GM19455 (cell line): ENCODE measurements around the gene BTLA.
A peak's percentile ranks its signal among the peaks of the same experiment; 100 is the strongest.
"Not testable (repeated sequence)": the region's sequence is repeated elsewhere in the genome, so short reads cannot be mapped to it uniquely, and the experiment has no call there.

Source experiments
- ATAC-seq: cut with Tn5 transposase; IDR thresholded peaks from one replicate; pipeline ENCODE4 v1.9.1; 2021; ENCODE audit not compliant: unreplicated experiment

The BTLA gene

DNA sequence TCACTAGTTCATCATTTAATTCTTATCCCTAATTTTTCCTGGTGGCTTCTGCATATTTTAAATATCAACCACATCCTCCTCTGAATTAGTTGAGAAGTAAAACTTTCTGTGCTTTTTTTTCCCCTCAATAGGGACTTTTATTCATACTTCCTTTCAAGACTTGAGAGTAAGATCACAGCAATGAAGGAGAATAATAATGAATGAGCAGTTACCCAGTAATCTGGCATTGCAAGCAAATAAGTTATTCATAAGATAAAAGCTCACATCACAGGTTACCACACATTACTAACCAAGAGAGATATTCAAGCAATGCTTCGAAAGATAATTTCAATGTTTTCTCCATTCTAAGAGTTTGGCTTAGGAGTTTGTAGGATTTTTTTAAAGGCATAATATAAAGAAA is 50.3 kb downstream of the BTLA start:
- no peak for ATAC-seq

DNA sequence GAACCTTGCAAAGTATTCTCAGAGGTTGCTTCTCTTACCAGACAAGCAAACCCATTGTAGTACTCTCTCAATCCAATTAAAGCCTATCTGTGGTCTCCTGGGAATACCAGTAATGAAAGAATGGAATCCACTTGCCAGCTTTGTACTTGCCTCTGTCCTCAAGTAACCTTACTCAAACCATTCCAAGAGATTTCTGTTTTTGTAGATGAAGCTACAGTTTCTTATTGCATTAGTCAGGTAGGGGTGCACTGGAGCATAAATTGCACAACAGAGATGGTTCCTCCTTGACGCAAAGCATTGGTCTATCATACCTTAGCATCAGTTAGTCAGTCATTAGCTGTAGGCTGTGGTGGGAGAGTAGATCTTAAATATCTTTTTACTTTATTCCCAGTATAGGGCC is 52.9 kb downstream of the BTLA start:
- ATAC-seq: no peak

DNA sequence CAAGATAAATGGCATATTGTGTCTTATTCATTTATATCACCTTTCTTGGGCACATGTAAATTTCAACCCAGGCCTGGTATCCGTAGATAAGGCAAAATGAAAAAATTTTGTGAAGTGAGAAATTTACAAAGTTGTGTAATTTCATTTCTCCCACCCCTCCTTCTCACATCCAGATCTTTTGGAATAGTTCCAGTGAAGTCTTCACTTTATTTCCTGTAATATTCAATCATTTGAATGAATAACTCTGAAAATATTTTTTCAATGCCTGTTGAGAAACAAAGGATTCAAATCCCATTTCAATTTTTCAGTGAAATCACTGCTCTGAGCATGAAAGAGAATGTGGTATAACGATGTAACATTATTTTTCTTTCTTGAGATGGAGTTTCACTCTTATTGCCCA is 53.4 kb downstream of the BTLA start:
- ATAC-seq: no peak

DNA sequence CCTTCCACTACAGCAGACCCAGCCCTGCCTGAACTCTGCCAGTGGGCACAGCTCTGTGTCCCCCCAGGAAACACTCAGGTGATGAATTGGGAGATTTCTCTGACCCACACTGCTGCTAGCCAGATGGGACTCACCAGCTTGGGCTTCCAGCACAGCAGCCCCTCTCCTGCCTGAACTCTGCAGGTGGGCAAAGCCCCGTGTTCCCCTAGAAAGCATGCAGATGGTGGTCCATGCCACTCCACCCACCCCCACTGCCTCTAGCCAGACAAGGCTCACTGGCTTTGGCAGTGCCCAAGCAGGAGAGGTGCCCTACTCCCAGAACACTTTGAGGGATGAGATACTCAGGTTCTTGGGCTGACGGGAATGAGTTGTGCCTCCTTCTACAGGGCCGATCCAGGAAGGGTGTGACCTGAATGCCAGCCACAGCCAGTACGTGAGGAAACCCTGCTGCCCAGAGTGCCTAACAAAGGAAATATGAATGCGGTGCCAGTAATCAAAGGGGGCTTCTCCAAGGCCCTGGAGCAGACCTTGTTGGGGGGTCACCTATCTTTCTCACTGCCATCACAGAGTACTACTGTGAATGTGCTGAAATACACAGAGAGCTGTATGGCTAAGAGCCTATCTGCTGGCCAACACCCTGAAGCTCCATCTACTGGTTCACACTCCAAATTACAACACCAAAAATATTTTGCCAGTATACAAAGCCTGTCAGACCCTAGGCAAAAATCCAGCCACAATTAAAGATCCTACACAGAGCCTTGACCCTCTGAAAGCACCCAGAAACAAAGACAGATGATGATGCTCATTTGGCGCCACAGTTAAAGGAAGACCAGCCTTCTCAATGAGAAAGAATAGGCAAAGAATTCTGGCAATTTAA is 61.9 kb downstream of the BTLA start:
- ATAC-seq: peak; percentile 79

DNA sequence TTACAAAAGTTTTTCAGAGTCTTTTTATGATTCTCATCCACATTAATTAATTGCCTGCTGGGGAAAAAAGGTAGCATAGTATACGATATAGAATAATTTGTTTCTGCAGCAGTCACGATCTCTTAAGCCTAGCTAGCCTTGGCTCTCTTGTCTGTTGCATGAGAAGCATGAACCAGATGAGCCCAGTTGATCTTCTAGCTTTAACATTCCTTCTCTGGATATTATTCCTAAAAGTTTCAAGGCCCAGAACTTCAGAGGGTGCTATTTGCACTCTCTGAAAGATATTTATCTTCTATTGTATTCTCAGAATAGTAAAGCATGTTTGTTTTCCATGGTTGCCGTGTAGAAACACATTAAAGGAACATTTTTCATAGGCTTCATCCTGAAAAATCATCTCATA is 69.3 kb downstream of the BTLA start:
- no peak for ATAC-seq

DNA sequence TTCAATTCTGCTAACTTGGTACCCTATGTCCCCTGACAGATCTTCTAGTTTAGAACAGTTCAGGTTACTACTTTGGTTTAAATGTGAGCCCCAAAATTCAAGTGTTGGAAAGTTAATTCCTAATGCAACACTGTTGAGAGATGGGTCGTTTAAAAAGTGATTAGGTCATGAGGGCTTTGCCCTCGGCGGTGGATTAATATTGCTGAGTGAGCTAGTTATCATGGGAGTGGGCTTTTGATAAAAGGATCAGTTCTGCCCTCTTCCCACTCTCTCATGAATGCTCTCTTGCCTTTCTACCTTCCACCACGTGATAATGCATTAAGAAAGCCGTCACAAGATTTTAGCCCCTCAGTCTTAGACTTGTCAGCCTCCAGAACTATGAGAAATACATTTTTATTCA is 72.1 kb downstream of the BTLA start:
- ATAC-seq: no peak

DNA sequence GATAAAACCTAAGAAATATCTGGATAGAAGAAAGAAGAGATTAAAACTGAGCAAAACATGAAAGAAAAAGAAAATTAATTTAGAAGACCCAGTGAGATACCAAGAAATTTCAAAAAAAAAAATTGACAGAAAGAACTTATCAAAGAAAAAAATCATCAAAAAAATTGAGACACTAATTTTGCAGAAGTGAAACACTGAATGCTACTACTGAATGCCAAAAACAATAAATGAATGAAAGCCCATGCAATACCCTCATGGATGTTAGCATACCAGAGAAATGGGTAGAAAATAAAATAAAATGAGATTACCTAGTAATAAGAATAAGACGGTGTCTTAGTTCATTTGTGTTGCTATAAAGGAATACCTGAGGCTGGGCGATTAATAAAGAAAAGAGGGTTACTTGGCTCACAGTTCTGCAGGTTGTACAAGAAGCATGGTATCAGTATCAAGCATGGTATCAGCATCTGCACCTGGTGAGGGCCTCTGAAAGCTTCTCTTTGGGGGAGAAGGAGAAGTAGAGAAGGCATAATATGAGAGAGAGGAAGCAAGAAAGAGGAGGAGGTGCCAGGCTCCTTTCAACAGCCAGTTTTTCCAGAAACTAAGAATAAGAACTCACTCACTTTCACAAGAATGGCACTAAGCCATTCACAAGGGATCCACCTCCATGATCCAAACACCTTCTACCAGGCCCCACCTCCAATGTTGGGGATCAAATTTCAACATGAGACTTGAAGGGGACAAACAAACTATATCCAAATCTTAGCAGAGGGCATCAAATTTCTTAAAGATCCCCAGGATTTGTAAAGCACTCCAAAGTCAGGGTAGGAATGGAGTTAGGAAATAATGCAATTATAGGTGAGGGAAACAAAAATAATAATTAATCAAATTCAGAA is 73.2 kb downstream of the BTLA start:
- peak; percentile 76 for ATAC-seq

DNA sequence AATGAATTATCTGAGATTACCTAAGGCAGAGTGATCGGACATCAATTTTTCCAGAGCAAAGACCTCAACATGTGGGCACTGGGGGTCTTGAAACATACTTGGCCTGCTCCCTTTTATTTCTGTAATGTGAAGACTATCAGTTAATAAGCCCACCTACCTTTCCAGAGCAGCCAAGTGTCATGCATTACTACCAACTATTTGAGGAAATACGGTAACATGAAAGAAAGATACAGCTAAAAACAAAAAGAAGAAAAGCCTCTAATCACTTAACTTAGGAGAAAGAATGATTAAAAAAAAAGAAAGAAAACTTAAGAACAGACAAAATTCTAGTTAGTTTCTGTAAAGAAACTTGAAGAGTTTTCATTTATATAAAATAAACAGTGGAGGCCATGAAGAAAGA is 73.9 kb downstream of the BTLA start:
- ATAC-seq: no peak

DNA sequence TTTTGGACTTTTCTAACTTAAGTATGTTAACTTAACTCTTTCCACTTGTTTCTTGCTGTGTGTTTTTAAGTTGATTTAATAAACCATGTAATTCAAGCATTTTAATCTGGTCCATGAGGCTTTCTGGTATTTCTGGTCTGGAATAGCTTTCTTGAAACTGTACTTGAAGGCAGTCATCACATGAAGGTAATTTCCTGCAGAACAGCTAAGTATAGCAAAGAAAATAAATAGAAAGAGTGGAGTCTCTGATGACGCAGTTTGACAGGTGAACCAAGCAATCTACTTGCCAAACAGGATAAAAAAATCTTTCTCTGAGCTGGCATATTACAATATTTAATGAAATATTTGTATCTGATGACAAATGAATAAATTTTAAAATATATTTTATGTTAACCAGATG is 74.9 kb downstream of the BTLA start:
- ATAC-seq: no peak

DNA sequence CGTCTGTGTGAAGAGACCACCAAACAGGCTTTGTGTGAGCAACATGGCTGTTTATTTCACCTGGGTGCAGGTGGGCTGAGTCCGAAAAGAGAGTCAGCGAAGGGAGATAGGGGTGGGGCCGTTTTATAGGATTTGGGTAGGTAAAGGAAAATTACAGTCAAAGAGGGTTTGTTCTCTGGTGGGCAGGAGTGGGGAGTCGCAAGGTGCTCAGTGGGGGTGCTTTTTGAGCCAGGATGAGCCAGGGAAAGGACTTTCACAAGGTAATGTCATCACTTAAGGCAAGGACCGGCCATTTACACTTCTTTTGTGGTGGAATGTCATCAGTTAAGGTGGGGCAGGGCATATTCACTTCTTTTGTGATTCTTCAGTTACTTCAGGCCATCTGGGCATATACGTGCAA is 76.4 kb downstream of the BTLA start:
- ATAC-seq: not testable (repeated sequence)

DNA sequence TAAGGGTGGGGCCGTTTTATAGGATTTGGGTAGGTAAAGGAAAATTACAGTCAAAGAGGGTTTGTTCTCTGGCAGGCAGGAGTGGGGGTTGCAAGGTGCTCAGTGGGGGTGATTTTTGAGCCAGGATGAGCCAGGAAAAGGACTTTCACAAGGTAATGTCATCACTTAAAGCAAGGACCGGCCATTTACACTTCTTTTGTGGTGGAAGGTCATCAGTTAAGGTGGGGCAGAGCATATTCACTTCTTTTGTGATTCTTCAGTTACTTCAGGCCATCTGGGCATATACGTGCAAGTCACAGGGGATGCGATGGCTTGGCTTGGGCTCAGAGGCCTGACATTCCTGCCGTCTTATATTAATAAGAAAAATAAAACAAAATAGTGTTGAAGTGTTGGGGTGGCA is 80.7 kb downstream of the BTLA start:
- ATAC-seq: not testable (repeated sequence)

DNA sequence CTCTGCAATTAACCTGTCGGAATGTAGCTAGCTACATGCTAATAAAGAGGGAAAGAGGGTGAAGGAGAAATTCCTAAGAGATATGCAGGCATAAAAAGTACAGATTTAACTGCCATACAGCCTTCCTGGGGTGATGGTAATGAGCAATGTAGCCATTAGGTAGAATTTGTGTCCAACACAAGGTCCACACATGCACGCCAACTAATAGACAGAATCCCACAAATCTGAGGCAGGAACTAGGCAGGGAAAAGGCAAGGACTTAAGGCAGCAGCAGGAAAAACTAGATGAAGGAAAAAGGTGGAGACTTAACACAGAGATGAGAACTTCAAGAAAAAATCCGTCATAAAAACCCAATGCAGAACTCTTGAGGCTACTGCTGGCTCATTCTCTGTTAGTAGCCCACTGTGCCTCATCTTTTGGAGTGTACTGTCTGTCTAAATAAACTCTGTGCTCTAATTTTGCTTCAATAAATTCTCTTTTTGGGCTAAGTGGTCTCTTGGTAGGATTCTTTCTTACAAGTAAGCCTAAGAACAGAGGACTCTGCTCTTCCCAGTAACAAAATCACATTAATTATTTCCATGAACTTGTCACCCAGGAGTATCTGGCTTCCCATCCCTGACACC is 81.5 kb downstream of the BTLA start:
- ATAC-seq: no peak

DNA sequence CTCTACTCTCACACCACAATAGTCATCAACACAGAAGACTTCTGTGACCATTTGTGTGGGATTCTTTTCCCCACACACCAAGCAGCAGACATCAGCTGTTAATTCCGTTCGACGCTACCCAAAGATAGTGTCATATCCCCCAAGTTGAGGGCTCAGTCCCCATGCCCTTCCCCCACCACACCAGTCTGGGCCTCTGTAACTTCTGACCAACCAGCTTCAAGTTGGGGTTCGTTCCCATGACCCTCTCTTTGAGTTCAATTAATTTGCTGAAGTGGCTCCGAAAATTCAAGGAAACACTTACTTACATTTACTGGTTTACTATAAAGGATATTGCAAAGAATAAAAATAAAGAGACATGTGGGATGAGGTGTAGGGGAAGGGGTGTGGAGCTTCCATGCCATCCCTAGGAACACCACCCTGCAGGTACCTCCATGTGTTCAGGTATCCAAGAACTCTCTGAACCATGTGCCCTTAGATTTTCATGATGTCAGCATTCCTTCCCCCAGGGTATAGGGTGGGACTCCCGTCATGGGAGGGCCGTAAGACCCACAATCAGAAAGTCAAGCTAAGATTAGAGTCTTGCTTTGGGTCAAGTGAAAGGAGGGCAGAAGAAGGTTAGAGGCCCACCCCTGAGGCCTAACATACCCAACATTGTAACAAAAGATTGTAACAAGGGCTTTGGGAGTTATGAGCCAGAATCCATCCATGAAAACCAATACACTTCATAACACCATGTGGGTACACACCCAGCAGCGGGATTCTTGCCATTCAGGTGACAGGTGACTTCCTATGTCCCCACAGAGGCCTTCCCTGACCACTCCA is 82.7 kb downstream of the BTLA start:
- no peak for ATAC-seq

DNA sequence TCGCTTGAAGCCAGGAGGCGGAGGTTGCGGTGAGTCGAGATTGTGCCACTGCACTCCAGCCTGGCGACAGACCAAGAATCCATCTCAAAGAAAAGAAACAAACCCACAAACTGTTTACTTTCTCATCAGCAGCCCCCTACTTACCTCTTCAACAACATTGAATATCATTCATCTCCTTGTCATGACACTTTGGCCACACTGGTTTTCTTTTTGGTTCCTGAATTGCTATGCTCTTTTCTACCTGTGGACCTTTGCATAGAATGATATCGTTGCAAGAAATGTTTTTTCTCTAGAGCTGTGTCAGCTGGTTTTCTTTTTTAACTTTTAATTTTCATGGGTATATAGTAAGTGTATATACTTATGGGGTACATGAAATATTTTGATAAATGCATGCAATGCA is 83.9 kb downstream of the BTLA start:
- ATAC-seq: no peak
